Suprapubic skin (tissue), 4 donors: ENCODE data around the gene CIPC. TPM values are rescaled to one million over a fixed set of nuclear protein-coding genes. Genes with fewer than 3 reads are reported as not detected.

Experiments
- DNase-seq, 2 donors: peaks; one replicate each; pipeline ENCODE4 v3.0.0-alpha.2; 2019; ENCODE audit warnings: low spot score in 2 of 2
- H3K27ac ChIP-seq: fragments of 200-600 bp; sonication (generic); one replicate; pipeline ENCODE4 v1.5.1; 2019
- H3K27me3 ChIP-seq: fragments of 200-600 bp; sonication (generic); one replicate; pipeline ENCODE4 v1.5.1; 2019
- H3K36me3 ChIP-seq: fragments of 200-600 bp; sonication (generic); one replicate; pipeline ENCODE4 v1.5.1; 2019
- H3K4me1 ChIP-seq: fragments of 200-600 bp; sonication (generic); one replicate; pipeline ENCODE4 v1.5.1; 2019
- H3K4me3 ChIP-seq: fragments of 200-600 bp; sonication (generic); one replicate; pipeline ENCODE4 v1.5.1; 2019; ENCODE audit warnings: mild to moderate bottlenecking
- H3K9me3 ChIP-seq: fragments of 200-600 bp; sonication (generic); one replicate; pipeline ENCODE4 v1.5.1; 2019
- CTCF ChIP-seq, 2 donors: fragments of 200-600 bp in 1 of 2; fragments of 450-650 bp in 1 of 2; sonication (generic) in 1 of 2; IDR thresholded peaks; one replicate each; pipeline ENCODE4 v1.5.1; 2016 to 2019; ENCODE audit warnings: antibody characterized with exemption in 2 of 2, mild to moderate bottlenecking in 1 of 2, moderate library complexity in 1 of 2
- EP300 ChIP-seq: sonication (generic); formaldehyde crosslinking; IDR thresholded peaks from one replicate; pipeline ENCODE4 v1.6.1; 2017; ENCODE audit warnings: antibody characterized with exemption
- POLR2A ChIP-seq, 2 donors: fragments of 450-650 bp; IDR thresholded peaks; one replicate each; pipeline ENCODE4 v1.6.1; 2017; ENCODE audit warnings: antibody characterized with exemption in 2 of 2, mild to moderate bottlenecking in 2 of 2, moderate library complexity in 2 of 2
- POLR2AphosphoS5 ChIP-seq, 3 donors: sonication (generic); formaldehyde crosslinking; IDR thresholded peaks; one replicate each; pipeline ENCODE4 v1.6.1; 2017; ENCODE audit warnings: antibody characterized with exemption in 3 of 3
- WGBS: methylation state at CpG from one replicate; pipeline ENCODE4 v1.1.5; 2018; 5-methylcytosine and 5-hydroxymethylcytosine counted together
- total RNA-seq, 4 donors: library from RNA; depleted of rRNA; stranded (reverse); fragments of >200 nt; gene quantifications; one replicate each; pipeline ENCODE4 v1.1.0, GENCODE V29; 2016

Gene CIPC
- total RNA-seq, 4 donors from 2014 or later, result 47.2 to 79.0 (median 53.9) TPM

DNA sequence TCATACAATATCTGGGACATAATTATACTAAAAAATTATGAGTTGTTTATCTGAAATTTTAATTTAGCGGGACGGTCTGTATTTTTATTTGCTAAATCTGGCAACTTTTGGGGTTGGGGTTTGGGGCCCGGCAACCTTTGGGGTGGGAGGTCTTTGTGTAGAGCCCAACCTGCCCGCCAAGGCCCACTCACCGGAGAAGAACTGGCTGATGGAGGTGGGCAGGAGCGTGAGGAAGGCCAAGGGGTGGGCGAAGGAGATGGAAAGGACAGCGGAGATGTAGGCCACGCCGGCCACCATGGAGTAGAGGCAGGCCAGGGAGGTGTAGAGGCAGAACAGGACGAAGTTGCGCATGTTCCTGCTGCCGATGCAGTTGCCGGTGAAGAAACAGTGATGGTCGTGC is 41.0 kb downstream of the CIPC start:
- no peak for DNase-seq
- TF ChIP-seq CTCF (IDR thresholded peaks at IDR 0.05) (no peak), POLR2AphosphoS5 (IDR thresholded peaks at IDR 0.05) (no peak), POLR2A (IDR thresholded peaks at IDR 0.05) (no peak), EP300 (no peak)
- Histone ChIP-seq H3K9me3 (no peaks in the 10 kb centered on the region), H3K4me1 (peaks cover 27% of the 10 kb centered on the region), H3K27me3 (peaks cover 85% of the 10 kb centered on the region), H3K27ac (no peak overlapping the region), H3K36me3 (no peaks in the 10 kb centered on the region), H3K4me3 (no peak overlapping the region)
- WGBS, result 75% methylated on average over 15 of the region's 15 CpGs

GRCh38 chr14:77139540-77140358 is 41.7 kb downstream of the CIPC start:
- Histone ChIP-seq H3K36me3 (no peaks in the 10 kb centered on the region), H3K4me3 (peak overlapping the region; percentile 46), H3K9me3 (no peaks in the 10 kb centered on the region), H3K27ac (no peak overlapping the region), H3K4me1 (peaks cover 27% of the 10 kb centered on the region), H3K27me3 (peaks cover 85% of the 10 kb centered on the region)
- 2% methylated on average over 33 of the region's 52 CpGs for WGBS
- no peak for DNase-seq
- no peak for TF ChIP-seq POLR2A (IDR thresholded peaks at IDR 0.05)
- no peak for TF ChIP-seq POLR2AphosphoS5 (IDR thresholded peaks at IDR 0.05)
- TF ChIP-seq EP300, result no peak
- peak in 1 of 2 donors; percentile 46 for TF ChIP-seq CTCF (IDR thresholded peaks at IDR 0.05)

DNA sequence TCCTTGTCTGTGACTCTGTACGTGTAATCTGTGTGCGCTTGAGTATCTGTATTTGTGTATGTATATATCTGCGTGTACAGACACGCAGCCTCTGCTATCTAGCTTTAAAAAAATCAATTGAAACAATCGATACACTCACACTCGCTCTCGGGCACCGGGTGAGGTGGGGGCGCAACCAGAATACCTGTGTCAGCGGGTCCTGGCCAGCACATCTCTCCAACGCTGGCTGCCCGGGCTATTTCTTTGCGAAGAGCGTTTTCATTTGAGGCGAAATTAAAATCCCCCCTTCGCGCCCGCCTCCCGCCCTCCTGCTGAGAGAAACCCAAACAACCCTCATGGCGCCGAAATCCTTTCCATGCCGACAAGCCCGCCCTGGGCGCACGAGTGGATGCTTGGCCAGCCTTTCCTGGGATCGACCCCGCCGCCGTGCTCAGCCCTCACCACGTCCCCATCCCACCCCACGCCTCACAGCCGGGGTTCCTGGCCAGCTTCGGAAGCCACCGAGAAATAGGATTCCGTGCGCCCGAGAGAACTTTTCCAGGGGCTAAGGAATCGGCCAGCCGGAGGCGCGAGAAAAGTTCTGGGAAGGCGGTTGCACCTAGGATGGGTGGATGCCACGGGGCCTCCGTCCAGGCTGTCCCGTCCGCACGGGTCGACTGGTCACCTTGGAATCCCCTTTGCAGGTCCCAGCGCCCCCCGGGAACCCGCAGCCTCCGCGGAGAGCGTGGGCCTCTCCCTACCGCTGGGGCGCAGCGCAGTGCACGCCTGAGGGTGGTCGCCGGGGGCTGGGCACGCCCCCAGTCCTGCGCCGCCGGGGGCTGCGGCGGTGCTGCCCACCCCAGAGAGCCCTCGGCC is 42.5 kb downstream of the CIPC start:
- Histone ChIP-seq H3K36me3 (no peaks in the 10 kb centered on the region), H3K27ac (no peak overlapping the region), H3K4me3 (peak overlapping the region; percentile 46), H3K9me3 (no peaks in the 10 kb centered on the region), H3K27me3 (peaks cover 93% of the 10 kb centered on the region), H3K4me1 (peaks cover 27% of the 10 kb centered on the region)
- TF ChIP-seq POLR2AphosphoS5 (IDR thresholded peaks at IDR 0.05) (no peak), EP300 (no peak), CTCF (IDR thresholded peaks at IDR 0.05) (no peak), POLR2A (IDR thresholded peaks at IDR 0.05) (no peak)
- WGBS, result 2% methylated on average over 10 of the region's 67 CpGs
- DNase-seq, result no peak

DNA sequence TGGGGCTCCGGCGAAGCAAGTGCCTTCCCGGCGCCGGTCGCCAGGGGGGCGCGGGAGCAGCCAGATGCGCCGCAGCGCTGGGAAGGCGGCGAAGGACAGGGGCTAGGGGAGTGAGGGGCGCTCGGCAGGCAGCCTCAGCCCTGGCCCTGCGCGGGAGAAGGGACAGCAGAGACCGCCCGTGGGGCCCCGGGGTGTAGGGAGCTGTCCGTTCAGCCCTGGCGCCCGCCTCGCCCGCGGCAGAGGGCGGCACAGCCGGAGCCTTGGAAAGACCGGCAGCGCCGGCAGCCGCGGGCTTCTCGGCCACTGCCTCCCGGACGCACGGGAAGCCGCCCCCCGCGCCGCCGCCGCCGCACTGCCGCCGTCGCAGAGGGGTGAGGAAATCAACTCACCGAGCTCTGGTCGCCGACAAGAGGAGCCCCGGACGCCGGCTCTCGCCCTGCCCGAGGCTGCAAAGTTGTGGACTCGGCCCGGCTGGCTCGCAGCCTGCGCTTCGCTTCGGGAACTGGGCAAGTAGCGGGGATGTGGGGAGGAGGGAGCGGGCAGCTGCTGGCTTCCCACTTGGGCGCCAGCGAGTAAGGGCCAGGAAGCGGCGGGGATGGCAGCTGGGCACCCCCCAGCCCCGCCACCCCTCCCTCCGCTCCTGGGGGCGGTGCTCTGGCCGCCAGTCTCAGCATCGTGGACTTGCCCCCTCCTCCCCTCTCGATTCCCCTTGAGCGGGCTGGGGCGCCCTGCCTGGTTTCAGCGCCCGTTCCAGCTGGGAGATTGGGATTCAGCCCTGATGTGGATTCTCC is 43.4 kb downstream of the CIPC start, which contains the start of gene ZDHHC22:
Gene ZDHHC22, minus strand, starts transcription at position 578 of the 791 bp plus-strand sequence. CDS start 2,053 bp downstream, outside the sequence.
- H3K36me3 ChIP-seq, result no peaks in the 10 kb centered on the region
- no peak for DNase-seq

More for the DNA sequence above, 43.4 kb downstream of the CIPC start, which contains the start of gene ZDHHC22:
- Histone ChIP-seq H3K27me3 (peaks cover 98% of the 10 kb centered on the region), H3K9me3 (no peaks in the 10 kb centered on the region), H3K4me1 (peaks cover 27% of the 10 kb centered on the region), H3K27ac (no peak within 1 kb of the TSS), H3K4me3 (peak within 1 kb of the TSS; percentile 46)
- peak in 1 of 2 donors; percentile 36 for TF ChIP-seq CTCF (IDR thresholded peaks at IDR 0.05)
- no peak for TF ChIP-seq EP300
- WGBS, result 0% methylated on average over 3 of the region's 77 CpGs
